GM15510 (cell line): ENCODE measurements around the gene C22orf42.

Experiments
- POLR2A ChIP-seq: IDR thresholded peaks from 3 replicates; pipeline ENCODE4 v1.6.1; 2011; ENCODE audit warnings: borderline replicate concordance; ENCODE audit not compliant: insufficient read length; ENCODE audit errors: extremely low read depth

Gene C22orf42, protein sequence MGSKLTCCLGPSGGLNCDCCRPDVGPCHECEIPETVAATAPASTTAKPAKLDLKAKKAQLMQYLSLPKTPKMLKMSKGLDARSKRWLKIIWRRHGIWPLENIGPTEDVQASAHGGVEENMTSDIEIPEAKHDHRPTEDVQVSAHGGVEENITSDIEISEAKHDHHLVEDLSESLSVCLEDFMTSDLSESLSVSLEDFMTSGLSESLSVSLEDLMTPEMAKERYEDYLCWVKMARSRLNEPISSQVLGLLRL

GRCh38 chr22:32158712-32159533 lies at the start of gene C22orf42:
Gene C22orf42 (minus strand): TSS chr22:32159303. CDS start chr22:32159215, 88 bp downstream.
- no peak for TF ChIP-seq POLR2A

DNA sequence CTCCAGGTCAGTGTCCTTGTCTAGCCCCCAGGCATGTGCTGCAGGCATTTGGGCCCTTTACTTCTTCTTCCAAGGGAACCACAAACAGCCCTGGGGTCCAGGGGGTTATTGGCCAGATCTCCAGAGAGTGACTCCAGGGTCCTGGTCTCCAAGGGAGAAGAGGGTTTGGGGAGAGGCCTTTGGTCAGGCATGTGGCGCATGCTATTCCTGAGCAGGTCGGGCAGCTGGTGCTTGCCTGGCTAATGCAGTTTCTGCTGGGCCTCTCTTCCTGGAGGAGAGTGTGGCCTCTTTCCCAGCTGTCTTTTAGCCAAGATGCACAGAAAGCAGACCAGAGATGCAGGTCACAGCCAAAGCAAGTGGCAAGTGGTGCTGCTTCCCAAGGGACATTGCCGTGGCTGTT lies 49.6 kb upstream of the C22orf42 start:
- no peak for TF ChIP-seq POLR2A

GRCh38 chr22:32207971-32208480 lies 48.9 kb upstream of the C22orf42 start:
- TF ChIP-seq POLR2A: no peak

- no peak for TF ChIP-seq POLR2A
Measured at GRCh38 chr22:32206774-32207758, 48.0 kb upstream of the C22orf42 start.

- TF ChIP-seq POLR2A: no peak
Measured at GRCh38 chr22:32205974-32206773, 47.1 kb upstream of the C22orf42 start.

- no peak for TF ChIP-seq POLR2A
Measured at GRCh38 chr22:32204856-32205722, 46.0 kb upstream of the C22orf42 start, which contains the start of gene RFPL2. Gene RFPL2 (minus strand): TSS chr22:32205073. CDS start chr22:32202451, 2,622 bp downstream.

- TF ChIP-seq POLR2A: no peak
Measured at GRCh38 chr22:32204040-32204855, 45.1 kb upstream of the C22orf42 start.

DNA sequence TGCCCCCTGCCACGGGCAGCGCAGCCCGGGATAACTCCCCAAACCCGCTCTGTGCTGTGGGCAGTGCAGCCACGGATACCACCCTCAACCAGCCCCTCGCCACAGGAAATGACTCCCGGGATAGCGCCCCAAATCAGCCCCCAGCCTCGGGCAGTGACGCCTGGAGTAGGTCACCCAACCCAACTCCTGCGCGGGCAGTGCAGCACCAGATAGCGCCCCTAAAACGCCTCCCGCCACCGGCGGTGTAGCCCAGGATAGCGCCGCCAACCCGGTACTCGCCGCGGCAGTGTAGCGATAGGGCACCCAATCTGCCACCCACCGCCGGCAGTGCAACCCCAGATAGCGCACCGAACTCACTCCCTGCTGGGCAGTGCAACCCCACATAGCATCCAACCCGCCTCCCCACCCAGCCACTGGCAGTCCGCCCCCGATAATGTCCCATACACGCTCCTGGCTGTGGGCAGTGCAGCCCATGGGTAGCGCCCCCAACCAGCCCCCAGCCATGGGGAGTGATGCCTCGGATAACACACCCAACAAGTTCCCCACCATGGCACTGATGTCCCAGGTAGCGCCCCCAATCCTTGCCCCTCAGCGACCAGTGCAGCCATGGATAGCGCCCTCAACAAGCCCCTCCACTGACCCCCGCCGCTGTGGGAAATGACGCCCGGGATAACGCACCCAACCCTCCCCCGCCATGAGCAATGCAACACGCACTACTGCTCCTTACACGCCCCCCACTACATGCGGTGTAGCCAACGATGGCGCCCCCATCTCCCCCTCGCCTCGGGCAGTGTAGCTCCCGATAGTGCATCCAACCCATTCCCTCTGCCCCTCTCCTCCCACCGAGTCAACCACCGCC lies 44.3 kb upstream of the C22orf42 start:
- TF ChIP-seq POLR2A: no peak

DNA sequence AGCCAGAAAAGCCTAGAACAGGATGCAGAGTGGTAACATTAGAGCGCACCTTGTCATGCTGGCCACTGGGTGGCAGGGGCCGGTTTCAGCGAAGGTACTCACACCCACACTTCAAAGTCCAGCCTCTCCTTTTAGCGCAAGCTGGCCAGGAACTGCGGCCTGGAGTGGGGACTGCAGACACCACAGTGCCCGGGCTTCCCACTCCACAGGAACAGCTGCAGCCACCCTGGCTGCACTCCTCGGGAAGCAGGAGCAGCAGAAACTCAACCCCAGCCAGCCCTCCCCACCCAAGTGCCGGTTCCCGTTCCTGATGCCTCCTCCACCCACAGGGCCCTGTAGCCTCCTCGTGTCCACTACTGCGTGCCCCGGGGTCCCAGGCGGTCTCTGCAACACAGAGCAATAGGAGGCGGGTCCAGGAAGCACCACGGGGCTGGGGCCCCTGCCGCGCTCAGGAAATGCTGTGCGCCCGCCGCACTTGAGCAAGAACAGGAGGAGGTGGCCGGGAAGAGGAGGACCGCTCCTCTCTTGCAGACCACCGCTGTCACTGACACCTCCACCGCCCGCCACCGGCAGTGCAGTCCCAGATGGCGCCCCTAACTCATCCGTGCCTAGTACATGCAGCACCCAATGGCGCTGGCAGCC lies 43.6 kb upstream of the C22orf42 start:
- no peak for TF ChIP-seq POLR2A

DNA sequence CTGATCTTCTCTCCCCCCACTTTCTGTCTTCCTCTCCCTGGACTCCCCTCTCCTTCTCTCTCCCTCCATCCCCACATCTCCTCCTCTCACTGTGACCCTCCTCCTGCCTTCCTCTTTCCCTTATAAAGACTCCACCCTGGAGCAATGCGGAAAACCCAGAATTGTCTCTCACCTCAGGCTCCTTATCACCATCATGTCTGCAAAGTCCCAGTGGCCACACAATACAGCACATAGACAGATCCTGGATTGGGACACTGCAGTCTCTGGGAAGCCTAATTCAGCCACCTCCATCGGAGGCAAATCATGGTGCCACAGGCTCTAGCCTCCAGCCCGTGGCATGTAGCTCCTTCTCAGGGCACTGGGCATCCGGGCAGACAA lies 43.0 kb upstream of the C22orf42 start:
- TF ChIP-seq POLR2A: no peak

GRCh38 chr22:32200752-32201151 lies 41.6 kb upstream of the C22orf42 start:
- no peak for TF ChIP-seq POLR2A
